Muscle of leg (tissue), 11 donors: ENCODE results near the gene AURKAIP1. TPM values are rescaled to one million over a fixed set of nuclear protein-coding genes. Genes with fewer than 3 reads are reported as not detected.

Source experiments
- DNase-seq: peaks from one replicate; pipeline ENCODE4 v3.0.0; 2013
- H3K27ac ChIP-seq: one replicate; pipeline ENCODE4 v1.5.1; 2013; ENCODE audit warnings: mild to moderate bottlenecking, low read length, control low read depth
- H3K27me3 ChIP-seq: one replicate; pipeline ENCODE4 v1.6.1; 2013; ENCODE audit warnings: low read length; ENCODE audit not compliant: control insufficient read depth, insufficient read depth
- H3K36me3 ChIP-seq: one replicate; pipeline ENCODE4 v1.6.1; 2013; ENCODE audit warnings: low read length; ENCODE audit not compliant: control insufficient read depth, insufficient read depth
- H3K4me1 ChIP-seq: one replicate; pipeline ENCODE4 v1.6.1; 2013; ENCODE audit warnings: low read length; ENCODE audit not compliant: control insufficient read depth, insufficient read depth
- H3K4me3 ChIP-seq: one replicate; pipeline ENCODE4 v1.5.1; 2013; ENCODE audit warnings: low read length, control low read depth
- H3K9me3 ChIP-seq: replicated peaks from 2 replicates; pipeline ENCODE4 v1.6.1; 2013; ENCODE audit warnings: low read depth, low read length; ENCODE audit not compliant: control insufficient read depth
- WGBS: methylation state at CpG from one replicate; pipeline ENCODE4 v1.1.5; 2013; ENCODE audit warnings: missing lambda C conversion rate; ENCODE audit not compliant: insufficient coverage; 5-methylcytosine and 5-hydroxymethylcytosine counted together
- polyA plus RNA-seq, 8 donors: library from polyadenylated mRNA; unstranded; fragments of 120-200 nt; gene quantifications; one replicate each; pipeline versions ENCODE4 v1.2.1 to v1.2.3, GENCODE V29; 2013; ENCODE audit warnings: inconsistent platforms in 1 of 8, low replicate concordance in 1 of 8; ENCODE audit not compliant: insufficient read length in 8 of 8, insufficient read depth in 1 of 8
- total RNA-seq: library from RNA; stranded (reverse); fragments of 120-200 nt; gene quantifications from one replicate; pipeline ENCODE4 v1.2.4, GENCODE V29; 2013

The AURKAIP1 gene
- total and polyA plus RNA-seq, 9 donors = 66.7 to 93.6 (median 74.8) TPM

- Histone ChIP-seq H3K4me1 (peaks cover 29% of the 10 kb centered on the region), H3K27ac (peak overlapping the region; percentile 56), H3K9me3 (no peaks in the 10 kb centered on the region), H3K4me3 (peak overlapping the region; percentile 89), H3K36me3 (peaks cover 61% of the 10 kb centered on the region), H3K27me3 (no peaks in the 10 kb centered on the region)
- no peak for DNase-seq
- WGBS = 75% methylated on average over 18 of the region's 22 CpGs
These were observed 25.8 kb upstream of the AURKAIP1 start for GRCh38 chr1:1400576-1401456.

DNA sequence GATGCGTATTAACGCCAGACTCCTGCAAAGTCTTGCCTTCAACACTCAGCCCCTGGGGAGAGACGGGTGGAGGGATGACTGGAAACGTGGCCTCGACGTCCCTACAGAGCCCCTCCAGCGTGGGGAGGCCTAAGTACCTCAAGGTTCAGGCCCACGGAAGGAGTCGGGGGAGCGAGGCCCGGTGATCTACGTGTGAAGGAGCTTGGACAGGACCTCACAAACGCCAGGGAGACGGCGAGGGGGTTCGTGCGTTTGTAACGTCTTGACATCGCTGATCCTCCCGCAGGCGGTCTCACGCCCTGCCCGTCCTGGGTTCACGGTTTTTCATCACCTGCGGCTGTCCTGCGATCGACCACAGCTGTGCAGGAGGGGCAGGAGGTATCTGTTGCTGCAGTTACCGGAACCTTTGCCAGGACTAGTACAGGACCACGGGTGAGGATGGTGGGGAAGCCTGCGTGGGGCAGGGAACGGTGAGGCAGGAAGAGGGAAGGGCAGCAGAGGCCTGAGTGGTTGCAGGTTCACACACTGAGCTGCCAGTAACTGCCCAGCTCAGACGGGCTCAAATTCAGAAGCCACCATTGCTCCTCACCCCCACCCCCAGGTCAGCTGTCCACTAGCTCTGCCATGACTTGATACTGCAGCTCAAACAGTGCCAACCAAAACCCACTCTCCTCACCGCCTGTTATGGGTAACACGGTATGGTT lies 25.0 kb upstream of the AURKAIP1 start:
- Histone ChIP-seq H3K9me3 (no peaks in the 10 kb centered on the region), H3K27me3 (no peaks in the 10 kb centered on the region), H3K36me3 (peaks cover 62% of the 10 kb centered on the region), H3K4me3 (peak overlapping the region; percentile 89), H3K27ac (peak overlapping the region; percentile 56), H3K4me1 (peaks cover 25% of the 10 kb centered on the region)
- WGBS = 6% methylated on average over 33 of the region's 34 CpGs
- DNase-seq = no peak

- peak within 1 kb of the TSS; percentile 92 for H3K4me3 ChIP-seq
- peaks cover 25% of the 10 kb centered on the region for H3K4me1 ChIP-seq
These were observed 24.3 kb upstream of the AURKAIP1 start, which contains the start of gene CCNL2 for GRCh38 chr1:1399187-1399871. CCNL2 (minus strand) TSS chr1:1399335; CDS start chr1:1399306, 29 bp downstream.

DNA sequence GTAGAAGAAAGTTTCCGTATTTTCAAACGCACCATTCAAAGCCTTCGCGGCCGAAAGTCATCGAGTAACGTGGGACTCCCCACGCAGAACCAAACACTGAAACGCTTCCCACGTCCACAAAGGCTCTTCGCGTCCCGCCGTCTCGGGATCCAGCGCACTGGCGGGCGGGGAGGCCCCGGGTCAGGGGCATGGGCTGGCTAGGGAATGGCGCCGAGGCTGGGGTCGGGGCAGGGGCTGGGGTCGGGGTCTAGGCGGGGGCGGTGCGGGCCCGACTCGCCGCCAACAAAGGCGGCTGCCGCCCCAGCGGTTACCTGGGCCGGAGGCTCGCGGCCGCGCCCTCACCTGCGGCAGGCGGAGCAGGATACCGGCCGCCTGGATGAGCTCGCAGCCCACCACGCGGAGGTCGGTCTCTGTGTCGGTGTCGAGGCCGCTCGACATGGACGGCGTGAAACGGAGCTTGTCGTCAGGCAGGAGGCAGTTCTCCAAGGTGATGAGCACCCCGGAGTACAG lies 23.7 kb upstream of the AURKAIP1 start:
- H3K4me1 ChIP-seq = peaks cover 25% of the 10 kb centered on the region
- WGBS = under 1% methylated on average over 51 of the region's 54 CpGs
- H3K27me3 ChIP-seq = no peaks in the 10 kb centered on the region
- H3K36me3 ChIP-seq = peaks cover 62% of the 10 kb centered on the region
- H3K9me3 ChIP-seq = no peaks in the 10 kb centered on the region
- DNase-seq = no peak
- H3K27ac ChIP-seq = peak overlapping the region; percentile 42
- H3K4me3 ChIP-seq = peak overlapping the region; percentile 92

More at GRCh38 chr1:1399187-1399871, 24.3 kb upstream of the AURKAIP1 start, which contains the start of gene CCNL2:
- Histone ChIP-seq H3K9me3 (no peaks in the 10 kb centered on the region), H3K27ac (peak within 1 kb of the TSS; percentile 56), H3K27me3 (no peaks in the 10 kb centered on the region), H3K36me3 (peaks cover 59% of the 10 kb centered on the region)
- under 1% methylated on average over 86 of the region's 86 CpGs for WGBS
- DNase-seq = peak; percentile 99

DNA sequence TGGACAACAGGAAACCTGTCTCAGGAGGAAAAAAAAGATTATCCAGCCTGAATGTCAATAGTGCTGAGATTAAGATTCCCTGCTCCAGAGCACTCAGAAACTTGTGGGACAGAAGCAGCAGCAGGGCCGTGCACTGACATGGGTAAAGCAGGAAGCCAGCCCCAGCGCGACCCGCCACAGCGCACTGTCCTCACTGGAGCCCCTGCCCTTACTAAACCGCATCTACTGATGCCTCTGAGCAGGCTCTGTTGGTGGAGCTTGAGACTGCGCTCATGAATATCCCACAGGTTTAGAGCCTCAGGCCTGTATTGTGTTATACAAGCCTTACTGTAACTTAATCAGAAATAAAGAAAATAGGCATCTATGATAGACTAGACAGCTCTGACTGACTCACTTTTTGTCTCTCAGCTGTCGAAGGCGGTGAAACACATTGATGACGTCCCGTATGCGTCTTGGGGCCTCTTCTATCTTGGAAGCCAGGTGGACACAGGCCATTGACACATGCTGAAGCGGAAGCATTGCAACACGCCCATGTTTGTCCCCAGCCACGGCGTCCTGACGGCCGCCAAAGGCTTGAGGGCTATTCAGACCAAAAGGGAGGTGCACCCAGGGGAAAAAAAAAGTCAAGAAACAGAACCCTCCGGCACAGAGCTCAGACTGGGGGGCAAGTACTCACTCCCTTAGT lies 23.0 kb upstream of the AURKAIP1 start:
- WGBS = 60% methylated on average over 11 of the region's 19 CpGs
- peaks cover 65% of the 10 kb centered on the region for H3K36me3 ChIP-seq
- peak overlapping the region; percentile 92 for H3K4me3 ChIP-seq

DNA sequence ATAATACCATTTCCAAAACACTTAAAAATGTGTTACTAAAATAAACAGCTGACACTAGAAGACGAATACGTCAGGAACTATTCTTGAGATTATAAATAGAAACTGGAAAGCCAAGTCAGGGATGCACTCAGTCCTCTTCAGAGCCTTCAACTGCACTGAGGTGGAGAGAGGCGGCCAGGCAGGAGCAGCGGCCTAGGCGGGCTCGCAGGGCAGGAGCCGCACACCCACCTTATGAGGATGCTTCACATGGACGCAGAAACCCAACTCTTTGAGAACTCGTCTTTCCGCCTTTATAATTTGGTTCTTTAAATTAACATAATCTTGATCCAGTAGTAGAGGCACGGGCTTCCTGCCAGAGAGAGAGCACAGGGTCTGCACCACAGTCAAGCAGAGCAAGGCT lies 20.2 kb upstream of the AURKAIP1 start:
- H3K27me3 ChIP-seq = no peaks in the 10 kb centered on the region
- no peaks in the 10 kb centered on the region for H3K9me3 ChIP-seq
- H3K4me1 ChIP-seq = peaks cover 14% of the 10 kb centered on the region
- no peak overlapping the region for H3K27ac ChIP-seq
- DNase-seq = no peak
- peaks cover 68% of the 10 kb centered on the region for H3K36me3 ChIP-seq
- no peak overlapping the region for H3K4me3 ChIP-seq
- WGBS = 91% methylated on average over 6 of the region's 11 CpGs

More for the DNA sequence above, 23.0 kb upstream of the AURKAIP1 start:
- no peak for DNase-seq
- Histone ChIP-seq H3K27me3 (no peaks in the 10 kb centered on the region), H3K4me1 (peaks cover 25% of the 10 kb centered on the region), H3K9me3 (no peaks in the 10 kb centered on the region), H3K27ac (no peak overlapping the region)

DNA sequence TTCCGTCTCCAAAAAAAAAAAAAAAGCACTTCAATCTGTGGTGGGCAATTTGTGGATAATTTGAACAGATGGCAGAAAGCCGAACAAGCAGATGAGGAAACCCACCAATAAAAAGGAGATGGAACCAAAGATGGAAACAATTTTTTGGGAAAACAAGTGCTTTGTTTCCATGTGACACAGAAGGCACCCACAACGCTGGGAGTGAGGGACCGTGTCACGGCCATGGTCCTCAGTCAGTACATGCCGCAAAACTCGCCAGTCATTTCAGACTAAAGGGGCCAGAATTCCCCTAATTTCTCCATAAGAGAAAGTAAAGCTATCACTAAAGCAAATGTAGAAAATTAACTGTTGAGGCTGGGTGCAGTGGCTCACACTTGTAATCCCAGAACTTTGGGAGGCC lies 19.1 kb upstream of the AURKAIP1 start:
- no peak for DNase-seq
- peaks cover 10% of the 10 kb centered on the region for H3K4me1 ChIP-seq
- H3K27me3 ChIP-seq = no peaks in the 10 kb centered on the region
- 94% methylated on average over 4 of the region's 7 CpGs for WGBS
- no peak overlapping the region for H3K27ac ChIP-seq
- no peaks in the 10 kb centered on the region for H3K9me3 ChIP-seq
- no peak overlapping the region for H3K4me3 ChIP-seq
- H3K36me3 ChIP-seq = peaks cover 78% of the 10 kb centered on the region

DNA sequence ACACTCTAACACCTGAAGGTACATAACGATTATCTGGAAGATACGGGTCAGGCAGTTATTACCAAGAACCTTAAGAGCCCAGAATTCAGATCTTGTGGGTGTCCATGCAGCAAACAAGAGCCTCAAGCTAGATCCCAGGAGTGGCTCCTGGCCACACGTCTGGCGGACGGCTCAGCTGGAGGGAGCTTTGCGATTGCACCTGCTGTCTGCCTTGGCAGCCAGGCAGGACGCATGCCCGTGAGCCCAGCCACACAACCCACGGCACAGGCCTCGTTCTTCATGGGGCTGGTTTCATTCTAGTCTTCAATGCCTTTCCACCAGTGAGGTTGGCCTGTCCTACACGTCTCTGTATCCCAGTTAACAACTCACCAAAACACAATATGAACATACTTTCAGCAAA lies 18.4 kb upstream of the AURKAIP1 start:
- H3K9me3 ChIP-seq = no peaks in the 10 kb centered on the region
- WGBS = 94% methylated on average over 9 of the region's 11 CpGs
- H3K27ac ChIP-seq = no peak overlapping the region
- no peaks in the 10 kb centered on the region for H3K27me3 ChIP-seq
- DNase-seq = no peak
- no peak overlapping the region for H3K4me3 ChIP-seq
- peaks cover 84% of the 10 kb centered on the region for H3K36me3 ChIP-seq
- H3K4me1 ChIP-seq = peaks cover 10% of the 10 kb centered on the region

DNA sequence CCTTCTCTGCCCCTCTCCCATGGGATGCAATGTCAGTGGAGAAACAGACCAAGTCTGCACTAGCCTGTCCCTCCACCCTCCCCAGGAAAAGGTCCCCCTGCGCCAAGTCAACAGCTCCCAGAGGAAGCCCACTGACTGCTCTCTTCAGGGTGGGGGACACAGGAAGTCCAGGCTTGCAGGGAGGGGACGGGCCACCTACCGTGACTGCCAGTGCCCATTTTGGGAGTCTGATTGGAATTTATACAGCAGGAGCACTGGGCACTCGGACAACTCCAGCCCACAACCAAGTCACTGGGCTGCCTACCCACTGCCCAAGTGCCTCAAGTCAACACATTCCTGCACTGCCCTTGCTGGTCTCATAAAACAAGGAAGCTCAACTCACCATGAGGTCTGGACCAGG lies 18.0 kb upstream of the AURKAIP1 start:
- Histone ChIP-seq H3K4me1 (peaks cover 6% of the 10 kb centered on the region), H3K4me3 (no peak overlapping the region), H3K27ac (no peak overlapping the region), H3K36me3 (peaks cover 84% of the 10 kb centered on the region), H3K9me3 (no peaks in the 10 kb centered on the region), H3K27me3 (no peaks in the 10 kb centered on the region)
- no peak for DNase-seq
- 92% methylated on average over 3 of the region's 4 CpGs for WGBS
